ENCODE data around the gene EPB42.

DNA sequence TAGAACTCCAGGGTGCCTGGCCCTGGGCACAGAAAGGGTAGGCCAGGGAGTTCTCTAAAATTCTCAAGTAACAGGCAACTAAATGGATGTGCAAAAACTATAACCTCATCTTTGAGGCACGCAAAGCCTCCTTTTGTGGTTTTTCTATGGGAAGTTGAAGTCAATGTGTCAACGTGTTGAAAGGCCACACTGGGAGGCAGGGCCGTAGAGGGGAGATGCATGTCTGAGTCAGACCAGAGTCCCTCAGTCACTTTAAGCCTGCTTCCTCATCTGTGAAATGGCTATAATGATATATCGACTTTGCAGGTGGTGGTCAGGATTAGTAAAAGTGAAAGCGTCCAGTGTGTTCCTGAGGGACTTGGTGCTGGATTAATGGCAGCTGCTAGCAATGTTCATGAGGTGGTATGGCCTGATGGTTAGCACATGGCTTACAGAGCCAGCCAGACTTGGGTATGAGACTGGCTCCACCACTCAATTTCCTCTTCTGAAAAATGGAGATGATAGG is 28.9 kb upstream of the EPB42 start:
- TF ChIP-seq, protein P1, sequence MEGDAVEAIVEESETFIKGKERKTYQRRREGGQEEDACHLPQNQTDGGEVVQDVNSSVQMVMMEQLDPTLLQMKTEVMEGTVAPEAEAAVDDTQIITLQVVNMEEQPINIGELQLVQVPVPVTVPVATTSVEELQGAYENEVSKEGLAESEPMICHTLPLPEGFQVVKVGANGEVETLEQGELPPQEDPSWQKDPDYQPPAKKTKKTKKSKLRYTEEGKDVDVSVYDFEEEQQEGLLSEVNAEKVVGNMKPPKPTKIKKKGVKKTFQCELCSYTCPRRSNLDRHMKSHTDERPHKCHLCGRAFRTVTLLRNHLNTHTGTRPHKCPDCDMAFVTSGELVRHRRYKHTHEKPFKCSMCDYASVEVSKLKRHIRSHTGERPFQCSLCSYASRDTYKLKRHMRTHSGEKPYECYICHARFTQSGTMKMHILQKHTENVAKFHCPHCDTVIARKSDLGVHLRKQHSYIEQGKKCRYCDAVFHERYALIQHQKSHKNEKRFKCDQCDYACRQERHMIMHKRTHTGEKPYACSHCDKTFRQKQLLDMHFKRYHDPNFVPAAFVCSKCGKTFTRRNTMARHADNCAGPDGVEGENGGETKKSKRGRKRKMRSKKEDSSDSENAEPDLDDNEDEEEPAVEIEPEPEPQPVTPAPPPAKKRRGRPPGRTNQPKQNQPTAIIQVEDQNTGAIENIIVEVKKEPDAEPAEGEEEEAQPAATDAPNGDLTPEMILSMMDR (IDR thresholded peaks at IDR 0.05; ENCODE audit: low read depth, low read length) = no peak
- TF ChIP-seq EZH2phosphoT487 (IDR thresholded peaks at IDR 0.05; ENCODE audit: low read depth) = no peak

All from OCI-LY3 (cell line).